ENCODE data around the gene TMEM212. TPM values are rescaled to one million over a fixed set of nuclear protein-coding genes. Genes with fewer than 3 reads are reported as not detected.

Gene TMEM212
- polyA plus RNA-seq, 1 experiment = not detected

DNA sequence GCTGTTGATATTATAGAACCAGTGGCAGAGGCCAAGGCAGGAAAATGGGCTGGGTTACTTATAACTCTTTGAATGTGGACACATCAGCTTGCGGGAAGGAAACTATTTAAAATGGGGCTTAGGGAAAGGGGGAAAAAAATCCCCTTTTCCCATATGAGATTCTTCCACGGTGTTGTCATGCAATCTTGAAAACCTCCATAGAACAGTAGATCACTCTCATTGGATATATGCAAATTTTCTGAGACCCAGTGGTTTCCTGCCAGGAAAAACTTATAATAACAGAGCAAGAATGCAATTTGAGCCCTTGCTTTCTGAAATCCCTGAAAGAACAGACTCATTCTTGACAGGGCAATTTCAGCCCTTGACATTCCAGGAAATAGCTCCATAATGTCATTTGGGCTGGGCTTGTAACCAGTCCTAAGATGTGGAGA lies 31.1 kb downstream of the TMEM212 start:
- ChIA-PET CTCF (interaction anchor here (0.7 to 2.3 kb wide), 5 partner anchors 10 to 227 kb away, joined by 3 to 5 read pairs (median 3); no protein-coding TSS in a partner anchor), POLR2A (interaction anchor here (0.7 to 1.2 kb wide), 3 partner anchors 166 to 208 kb away, joined by 3 to 14 read pairs (median 5); no protein-coding TSS in a partner anchor)
- TF ChIP-seq, protein P1, sequence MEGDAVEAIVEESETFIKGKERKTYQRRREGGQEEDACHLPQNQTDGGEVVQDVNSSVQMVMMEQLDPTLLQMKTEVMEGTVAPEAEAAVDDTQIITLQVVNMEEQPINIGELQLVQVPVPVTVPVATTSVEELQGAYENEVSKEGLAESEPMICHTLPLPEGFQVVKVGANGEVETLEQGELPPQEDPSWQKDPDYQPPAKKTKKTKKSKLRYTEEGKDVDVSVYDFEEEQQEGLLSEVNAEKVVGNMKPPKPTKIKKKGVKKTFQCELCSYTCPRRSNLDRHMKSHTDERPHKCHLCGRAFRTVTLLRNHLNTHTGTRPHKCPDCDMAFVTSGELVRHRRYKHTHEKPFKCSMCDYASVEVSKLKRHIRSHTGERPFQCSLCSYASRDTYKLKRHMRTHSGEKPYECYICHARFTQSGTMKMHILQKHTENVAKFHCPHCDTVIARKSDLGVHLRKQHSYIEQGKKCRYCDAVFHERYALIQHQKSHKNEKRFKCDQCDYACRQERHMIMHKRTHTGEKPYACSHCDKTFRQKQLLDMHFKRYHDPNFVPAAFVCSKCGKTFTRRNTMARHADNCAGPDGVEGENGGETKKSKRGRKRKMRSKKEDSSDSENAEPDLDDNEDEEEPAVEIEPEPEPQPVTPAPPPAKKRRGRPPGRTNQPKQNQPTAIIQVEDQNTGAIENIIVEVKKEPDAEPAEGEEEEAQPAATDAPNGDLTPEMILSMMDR (IDR thresholded peaks at IDR 0.05; ENCODE audit: insufficient read depth, low read depth, low read length) = no peak
- Histone ChIP-seq H3K27me3 (ENCODE audit: control insufficient read depth, insufficient read depth, low read length) (no peaks in the 10 kb centered on the region), H3K36me3 (ENCODE audit: control insufficient read depth, insufficient read depth, low read length) (no peaks in the 10 kb centered on the region), H3K4me3 (ENCODE audit: low read depth, low read length) (no peak overlapping the region)
- peak; percentile 99 for DNase-seq (ENCODE audit: low read depth)

DNA sequence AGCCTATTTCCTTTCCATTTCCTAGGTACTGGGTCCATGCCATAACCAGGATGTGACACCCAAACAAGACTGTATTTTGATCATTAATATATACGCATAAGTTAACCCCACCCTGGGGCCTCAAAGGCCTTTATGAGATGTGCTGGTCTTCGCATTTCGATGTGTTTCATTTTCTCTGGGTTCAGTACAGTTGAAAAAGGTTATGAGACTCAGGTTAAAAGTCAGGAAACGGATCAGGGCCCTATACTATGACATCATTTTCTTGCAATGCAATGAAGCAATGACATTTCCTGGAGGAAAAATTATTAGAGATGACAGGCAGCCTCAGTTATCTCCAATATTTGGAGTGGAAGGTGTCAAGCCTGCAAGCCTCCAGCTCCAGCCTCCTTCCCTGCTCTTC lies 31.7 kb downstream of the TMEM212 start:
- DNase-seq (ENCODE audit: low read depth) = no peak
- ChIA-PET POLR2A (interaction anchor here (0.7 to 1.2 kb wide), 3 partner anchors 165 to 207 kb away, joined by 3 to 14 read pairs (median 5); no protein-coding TSS in a partner anchor), CTCF (interaction anchor here (1.0 to 2.3 kb wide), 3 partner anchors 9 to 79 kb away, joined by 3 to 5 read pairs (median 3); no protein-coding TSS in a partner anchor)
- Histone ChIP-seq H3K36me3 (ENCODE audit: control insufficient read depth, insufficient read depth, low read length) (no peaks in the 10 kb centered on the region), H3K27me3 (ENCODE audit: control insufficient read depth, insufficient read depth, low read length) (no peaks in the 10 kb centered on the region), H3K4me3 (ENCODE audit: low read depth, low read length) (no peak overlapping the region)
- TF ChIP-seq, protein P1 (IDR thresholded peaks at IDR 0.05; ENCODE audit: insufficient read depth, low read depth, low read length) = no peak

DNA sequence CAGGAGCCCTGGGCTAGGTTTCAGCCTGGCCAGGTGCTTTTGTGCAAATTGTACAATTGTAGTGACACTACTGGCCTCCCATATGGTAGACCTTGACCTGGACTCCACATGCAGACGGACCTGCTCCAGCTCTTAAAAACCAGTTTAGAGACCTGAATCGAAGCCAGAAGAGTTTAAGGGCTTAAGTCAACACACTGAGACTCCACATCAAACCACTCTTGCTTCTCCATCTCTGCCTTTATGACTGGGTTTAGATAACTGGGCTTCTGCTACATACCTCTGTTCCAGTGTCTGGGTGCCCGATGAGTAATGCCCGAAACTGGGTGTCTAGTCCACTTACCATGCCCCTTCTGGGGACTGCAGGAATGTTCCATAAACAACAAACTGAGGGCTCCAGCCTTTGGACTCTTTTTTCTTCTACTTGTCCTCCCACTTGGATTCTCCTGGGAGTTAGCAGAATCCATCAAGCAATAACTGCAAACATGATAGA lies 32.8 kb downstream of the TMEM212 start:
- ChIA-PET POLR2A (interaction anchor here (0.5 kb wide), 1 partner anchor 838 kb away, joined by 5 read pairs; no protein-coding TSS in a partner anchor), CTCF (interaction anchor here (0.8 to 2.3 kb wide), 2 partner anchors 8 to 37 kb away, joined by 3 to 5 read pairs; no protein-coding TSS in a partner anchor)

DNA sequence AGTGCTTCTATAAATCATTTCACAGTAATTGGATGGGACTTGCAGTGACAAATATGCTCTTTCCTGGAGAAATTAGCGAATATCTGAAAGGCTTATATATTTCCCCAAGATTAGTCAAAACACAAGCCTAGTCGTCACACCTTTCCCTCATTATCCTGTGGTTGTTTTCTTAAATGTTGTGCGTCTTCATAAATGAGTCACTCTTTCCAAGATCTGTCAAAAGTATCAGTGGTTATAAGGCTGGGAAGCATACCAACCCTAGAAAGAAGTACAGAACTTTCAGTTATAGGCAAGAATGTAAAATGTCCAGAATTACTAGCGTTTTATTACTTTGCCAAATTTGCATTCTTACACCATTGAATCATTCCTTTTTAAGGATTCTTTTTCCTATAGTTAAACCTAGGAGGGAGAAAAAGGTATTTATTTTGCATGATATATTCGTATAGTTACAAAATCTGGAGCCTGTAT lies 33.6 kb downstream of the TMEM212 start:
- Histone ChIP-seq H3K36me3 (ENCODE audit: control insufficient read depth, insufficient read depth, low read length) (no peaks in the 10 kb centered on the region), H3K4me3 (ENCODE audit: low read depth, low read length) (no peak overlapping the region), H3K27me3 (ENCODE audit: control insufficient read depth, insufficient read depth, low read length) (no peaks in the 10 kb centered on the region)
- ChIA-PET CTCF (no interaction called here), POLR2A (interaction anchor here (0.6 kb wide), 1 partner anchor 165 kb away, joined by 3 read pairs; no protein-coding TSS in a partner anchor)
- DNase-seq (ENCODE audit: low read depth) = peak; percentile 96
- TF ChIP-seq, protein P1 (IDR thresholded peaks at IDR 0.05; ENCODE audit: insufficient read depth, low read depth, low read length) = no peak

More for the DNA sequence above, 32.8 kb downstream of the TMEM212 start:
- no peak for DNase-seq (ENCODE audit: low read depth)
- H3K36me3 ChIP-seq (ENCODE audit: control insufficient read depth, insufficient read depth, low read length) = no peaks in the 10 kb centered on the region
- H3K4me3 ChIP-seq (ENCODE audit: low read depth, low read length) = no peak overlapping the region
- H3K27me3 ChIP-seq (ENCODE audit: control insufficient read depth, insufficient read depth, low read length) = no peaks in the 10 kb centered on the region
- TF ChIP-seq, protein P1 (IDR thresholded peaks at IDR 0.05; ENCODE audit: insufficient read depth, low read depth, low read length) = no peak

DNA sequence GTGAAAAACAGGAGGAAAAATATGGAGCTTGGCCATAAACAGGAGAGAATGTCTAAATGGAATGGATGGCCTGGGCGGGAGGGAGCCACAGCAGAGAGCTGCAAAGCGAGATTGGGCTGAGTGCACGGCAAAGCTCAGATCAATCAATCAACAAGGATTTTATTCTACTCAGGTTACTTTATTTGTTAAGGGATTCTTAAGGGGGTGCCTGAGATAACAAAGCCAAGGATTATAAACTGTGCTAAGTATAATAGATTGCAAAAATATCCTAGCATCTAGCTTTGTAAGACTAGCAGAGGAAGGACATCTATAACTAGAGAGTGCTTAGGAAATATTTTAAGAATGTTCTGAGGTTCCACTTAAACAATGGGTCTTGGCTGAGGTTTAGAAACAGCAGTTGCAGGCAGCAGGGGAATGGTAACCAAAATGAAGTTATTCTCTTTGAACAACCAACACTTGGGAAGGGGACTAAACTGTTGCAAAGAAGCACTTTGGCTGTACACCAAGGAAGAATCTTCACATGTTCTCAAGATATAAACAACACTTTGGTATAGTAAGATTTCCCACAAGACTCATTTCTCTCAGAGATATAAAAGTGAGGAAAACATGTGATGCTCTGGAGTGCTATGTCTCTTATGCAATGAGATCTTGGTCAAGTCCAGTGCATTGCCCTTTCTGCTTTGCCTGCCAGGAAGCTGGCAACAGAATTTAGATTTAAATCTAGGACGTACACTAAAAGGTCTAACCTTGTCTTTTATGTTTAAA lies 35.5 kb downstream of the TMEM212 start:
- ChIA-PET POLR2A (no interaction called here), CTCF (interaction anchor here (0.6 kb wide), 1 partner anchor 35 kb away, joined by 3 read pairs; no protein-coding TSS in a partner anchor)
- TF ChIP-seq, protein P1 (IDR thresholded peaks at IDR 0.05; ENCODE audit: insufficient read depth, low read depth, low read length) = no peak
- DNase-seq (ENCODE audit: low read depth) = no peak
- no peaks in the 10 kb centered on the region for H3K27me3 ChIP-seq (ENCODE audit: control insufficient read depth, insufficient read depth, low read length)
- no peak overlapping the region for H3K4me3 ChIP-seq (ENCODE audit: low read depth, low read length)
- H3K36me3 ChIP-seq (ENCODE audit: control insufficient read depth, insufficient read depth, low read length) = no peaks in the 10 kb centered on the region

Measured in BJ (cell line).